Measurements from ENCODE around the gene CCL25.

DNA sequence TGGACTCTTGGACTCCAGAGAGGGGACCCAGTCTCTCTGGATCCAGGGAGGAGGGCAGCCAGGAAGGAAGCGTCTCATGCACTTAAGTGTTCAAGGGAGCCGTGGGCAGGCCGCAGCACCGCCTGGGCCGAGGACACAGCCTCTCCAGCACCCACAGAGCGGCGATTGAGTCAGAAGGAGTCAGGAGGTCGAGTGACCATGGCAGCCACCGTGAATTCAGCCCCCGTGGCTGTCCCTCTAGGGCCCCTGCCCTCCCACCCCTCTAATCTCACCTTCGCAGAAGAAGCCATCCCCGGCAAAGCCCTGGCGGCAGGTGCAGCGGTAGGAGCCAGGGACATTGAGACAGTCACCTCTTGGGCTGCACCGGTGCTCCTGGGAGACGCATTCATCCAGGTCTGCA is 58.8 kb downstream of the CCL25 start:
- TF ChIP-seq RAD21 (IDR thresholded peaks at IDR 0.05; ENCODE audit: low read depth) (no peak), TAF1 (IDR thresholded peaks at IDR 0.05; ENCODE audit: low read depth) (no peak), TCF12 (IDR thresholded peaks at IDR 0.05; ENCODE audit: low read depth) (no peak), YY1 (IDR thresholded peaks at IDR 0.05; ENCODE audit: low read depth) (no peak), TEAD4 (IDR thresholded peaks at IDR 0.05) (no peak)
- TF ChIP-seq, protein P1, sequence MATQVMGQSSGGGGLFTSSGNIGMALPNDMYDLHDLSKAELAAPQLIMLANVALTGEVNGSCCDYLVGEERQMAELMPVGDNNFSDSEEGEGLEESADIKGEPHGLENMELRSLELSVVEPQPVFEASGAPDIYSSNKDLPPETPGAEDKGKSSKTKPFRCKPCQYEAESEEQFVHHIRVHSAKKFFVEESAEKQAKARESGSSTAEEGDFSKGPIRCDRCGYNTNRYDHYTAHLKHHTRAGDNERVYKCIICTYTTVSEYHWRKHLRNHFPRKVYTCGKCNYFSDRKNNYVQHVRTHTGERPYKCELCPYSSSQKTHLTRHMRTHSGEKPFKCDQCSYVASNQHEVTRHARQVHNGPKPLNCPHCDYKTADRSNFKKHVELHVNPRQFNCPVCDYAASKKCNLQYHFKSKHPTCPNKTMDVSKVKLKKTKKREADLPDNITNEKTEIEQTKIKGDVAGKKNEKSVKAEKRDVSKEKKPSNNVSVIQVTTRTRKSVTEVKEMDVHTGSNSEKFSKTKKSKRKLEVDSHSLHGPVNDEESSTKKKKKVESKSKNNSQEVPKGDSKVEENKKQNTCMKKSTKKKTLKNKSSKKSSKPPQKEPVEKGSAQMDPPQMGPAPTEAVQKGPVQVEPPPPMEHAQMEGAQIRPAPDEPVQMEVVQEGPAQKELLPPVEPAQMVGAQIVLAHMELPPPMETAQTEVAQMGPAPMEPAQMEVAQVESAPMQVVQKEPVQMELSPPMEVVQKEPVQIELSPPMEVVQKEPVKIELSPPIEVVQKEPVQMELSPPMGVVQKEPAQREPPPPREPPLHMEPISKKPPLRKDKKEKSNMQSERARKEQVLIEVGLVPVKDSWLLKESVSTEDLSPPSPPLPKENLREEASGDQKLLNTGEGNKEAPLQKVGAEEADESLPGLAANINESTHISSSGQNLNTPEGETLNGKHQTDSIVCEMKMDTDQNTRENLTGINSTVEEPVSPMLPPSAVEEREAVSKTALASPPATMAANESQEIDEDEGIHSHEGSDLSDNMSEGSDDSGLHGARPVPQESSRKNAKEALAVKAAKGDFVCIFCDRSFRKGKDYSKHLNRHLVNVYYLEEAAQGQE (IDR thresholded peaks at IDR 0.05; ENCODE audit: low read depth): no peak

All from Ishikawa (cell line).